HCT116 (cell line): Measurements from ENCODE around the gene CYP3A5. TPM values are rescaled to one million over a fixed set of nuclear protein-coding genes. Genes with fewer than 3 reads are reported as not detected.

Source experiments
- ATAC-seq: fragments of 200-7000 bp; cut with Tn5 transposase; 2 replicates; pipeline ENCODE4 v1.9.1; 2020; ENCODE audit warnings: mild to moderate bottlenecking, moderate library complexity
- BruUV-seq: library from RNA; stranded (reverse); fragments of 400-500 nt; replicated peaks from 2 replicates; lab custom pipeline; 2021; lab: Mats Ljungman, UMichigan
- CTCF ChIA-PET: fragments of 300-600 bp; sonication (Branson Sonifier 250); formaldehyde crosslinking; loops from one replicate; lab custom pipeline; 2021; ENCODE audit warnings: antibody characterized with exemption; lab: Charles Lee
- POLR2A ChIA-PET: fragments of 300-600, 350-600 bp; sonication (Branson Sonifier 250); formaldehyde crosslinking; loops from one replicate; lab custom pipeline; 2021; ENCODE audit warnings: antibody characterized with exemption; lab: Charles Lee
- RAD21 ChIA-PET, 2 experiments: fragments of 300-600 bp; sonication (Branson Sonifier 250); formaldehyde crosslinking; loops; one replicate each; lab custom pipeline; 2023; ENCODE audit warnings: low total read pairs in 2 of 2; ENCODE audit not compliant: uncharacterized antibody in 2 of 2, unreplicated experiment in 2 of 2, low non-redundant PET in 1 of 2; lab: Charles Lee
- DNase-seq: peaks from one replicate; pipeline ENCODE4 v3.0.0-alpha.2; 2010; ENCODE audit warnings: low read depth, low spot score
- H2AFZ ChIP-seq: fragments of 200-600 bp; shearing (Covaris generic), sonication (generic); 2 replicates; pipeline ENCODE4 v1.6.1; 2017; ENCODE audit warnings: low read depth, mixed run types, mixed read lengths, antibody characterized with exemption, low read length; ENCODE audit not compliant: poor library complexity, severe bottlenecking
- H3K27ac ChIP-seq: 2 replicates; pipeline ENCODE4 v1.5.1; 2012; ENCODE audit warnings: low read depth, low read length
- H3K27me3 ChIP-seq: fragments of 200-600 bp; sonication (generic); 2 replicates; pipeline ENCODE4 v1.6.1; 2016; ENCODE audit warnings: mixed run types, low read length, mixed read lengths; ENCODE audit not compliant: insufficient read depth
- H3K36me3 ChIP-seq, 2 experiments: fragments of 200-500 bp in 1 of 2; fragments of 200-600 bp in 1 of 2; sonication (Bioruptor generic) in 1 of 2; sonication (generic) in 1 of 2; 2 replicates each; pipeline versions ENCODE4 v1.5.1 to v1.6.1; 2014 to 2016; ENCODE audit warnings: low read length in 2 of 2, inconsistent platforms in 1 of 2, mixed read lengths in 1 of 2, mixed run types in 1 of 2; ENCODE audit not compliant: insufficient read depth in 2 of 2, control insufficient read depth in 1 of 2
- H3K4me1 ChIP-seq, 2 experiments: fragments of 200-600 bp in 1 of 2; sonication (generic) in 1 of 2; 2 replicates each; pipeline versions ENCODE4 v1.5.1 to v1.6.1; 2012 to 2017; ENCODE audit warnings: low read length in 2 of 2, inconsistent platforms in 1 of 2, mild to moderate bottlenecking in 1 of 2, mixed read lengths in 1 of 2, mixed run types in 1 of 2, moderate library complexity in 1 of 2; ENCODE audit not compliant: insufficient read depth in 2 of 2, control insufficient read depth in 1 of 2
- H3K4me2 ChIP-seq: fragments of 200-600 bp; sonication (generic); 2 replicates; pipeline ENCODE4 v1.6.1; 2017; ENCODE audit warnings: mixed run types, low read length, mixed read lengths
- H3K4me3 ChIP-seq, 2 experiments: fragments of 200-600 bp in 1 of 2; sonication (generic) in 1 of 2; replicated peaks in 1 of 2; 2 replicates each; pipeline ENCODE4 v1.5.1; 2011 to 2016; ENCODE audit warnings: low read length in 2 of 2, control low read depth in 1 of 2, low read depth in 1 of 2, mild to moderate bottlenecking in 1 of 2, mixed read lengths in 1 of 2, mixed run types in 1 of 2
- H3K79me2 ChIP-seq: fragments of 200-600 bp; sonication (generic); 2 replicates; pipeline ENCODE4 v1.6.1; 2017; ENCODE audit warnings: mild to moderate bottlenecking, mixed run types, low read length, moderate library complexity, mixed read lengths; ENCODE audit not compliant: insufficient read depth
- H3K9ac ChIP-seq: fragments of 200-600 bp; sonication (generic); 2 replicates; pipeline ENCODE4 v1.6.1; 2016; ENCODE audit warnings: low read length, mixed read lengths
- H3K9me2 ChIP-seq: fragments of 200-600 bp; sonication (generic), shearing (Covaris generic); 2 replicates; pipeline ENCODE4 v1.6.1; 2017; ENCODE audit warnings: mixed run types, mild to moderate bottlenecking, moderate library complexity; ENCODE audit not compliant: insufficient read depth
- H3K9me3 ChIP-seq, 2 experiments: fragments of 200-500 bp in 1 of 2; fragments of 200-600 bp in 1 of 2; sonication (Bioruptor generic) in 1 of 2; sonication (generic) in 1 of 2; 2 replicates each; pipeline ENCODE4 v1.6.1; 2014 to 2017; ENCODE audit warnings: low read length in 2 of 2, mixed read lengths in 2 of 2, inconsistent platforms in 1 of 2, low read depth in 1 of 2, mild to moderate bottlenecking in 1 of 2, mixed run types in 1 of 2, moderate library complexity in 1 of 2; ENCODE audit not compliant: control insufficient read depth in 1 of 2, insufficient read depth in 1 of 2
- H4K20me1 ChIP-seq: fragments of 200-600 bp; sonication (generic), shearing (Covaris generic); 2 replicates; pipeline ENCODE4 v1.6.1; 2017; ENCODE audit warnings: mixed run types, mild to moderate bottlenecking, moderate library complexity; ENCODE audit not compliant: insufficient read depth
- CBX3 ChIP-seq: IDR thresholded peaks from 2 replicates; pipeline ENCODE4 v1.6.1; 2012; ENCODE audit warnings: low read depth
- EZH2phosphoT487 ChIP-seq: fragments of 200-600 bp; IDR thresholded peaks from 2 replicates; pipeline ENCODE4 v1.6.1; 2018; ENCODE audit warnings: antibody characterized with exemption, borderline replicate concordance
- FOSL1 ChIP-seq: IDR thresholded peaks from 2 replicates; pipeline ENCODE4 v1.6.1; 2012; ENCODE audit warnings: low read depth
- JUND ChIP-seq: IDR thresholded peaks from 2 replicates; pipeline ENCODE4 v1.6.1; 2012
- MAX ChIP-seq: IDR thresholded peaks from 2 replicates; pipeline ENCODE4 v1.6.1; 2012
- POLR2A ChIP-seq: IDR thresholded peaks from 2 replicates; pipeline ENCODE4 v1.7.0; 2011; ENCODE audit warnings: borderline replicate concordance; ENCODE audit not compliant: insufficient read depth, insufficient read length; ENCODE audit errors: extremely low read depth
- POLR2AphosphoS5 ChIP-seq: IDR thresholded peaks from 2 replicates; pipeline ENCODE4 v1.6.1; 2011; ENCODE audit warnings: mild to moderate bottlenecking, low read depth, low read length, moderate library complexity
- REST ChIP-seq: IDR thresholded peaks from 2 replicates; pipeline ENCODE4 v1.6.1; 2012; ENCODE audit warnings: low read depth
- SIN3A ChIP-seq: IDR thresholded peaks from 2 replicates; pipeline ENCODE4 v1.6.1; 2012; ENCODE audit warnings: low read depth
- SRF ChIP-seq: IDR thresholded peaks from 2 replicates; pipeline ENCODE4 v1.6.1; 2012; ENCODE audit warnings: low read depth
- TCF7L2 ChIP-seq: IDR thresholded peaks from 2 replicates; pipeline ENCODE4 v1.7.0; 2011; ENCODE audit warnings: borderline replicate concordance, inconsistent platforms; ENCODE audit not compliant: insufficient read depth, insufficient read length; ENCODE audit errors: extremely low read depth
- YY1 ChIP-seq: IDR thresholded peaks from 2 replicates; pipeline ENCODE4 v1.6.1; 2011; ENCODE audit warnings: low read length, low read depth, moderate library complexity, mild to moderate bottlenecking; ENCODE audit not compliant: insufficient replicate concordance; ENCODE audit errors: extremely low read depth
- ZFX ChIP-seq: fragments of 450-650 bp; IDR thresholded peaks from 2 replicates; pipeline ENCODE4 v1.6.1; 2017
- ZNF274 ChIP-seq: fragments of 200-500 bp; sonication (Bioruptor generic); IDR thresholded peaks from 2 replicates; pipeline ENCODE4 v1.6.1; 2014; ENCODE audit warnings: mild to moderate bottlenecking, low read depth, low read length, inconsistent platforms
- intact Hi-C: fragments of 100-400 bp; cut with micrococcal nuclease; formaldehyde crosslinking; loops from 2 replicates; pipeline ENCODE4 v1.10.0; 2022
- total RNA-seq: library from RNA; stranded (reverse); gene quantifications from one replicate; pipeline ENCODE4 v1.2.1, GENCODE V29; 2021; ENCODE audit not compliant: unreplicated experiment
- TF ChIP-seq, protein P1 (sequence below), 3 experiments: fragments of 200-600 bp in 1 of 3; sonication (generic) in 1 of 3; IDR thresholded peaks in 2 of 3; conservative IDR thresholded peaks in 1 of 3; 2 replicates each; pipeline ENCODE4 v1.5.1; 2012 to 2017; ENCODE audit warnings: low read depth in 2 of 3, low read length in 2 of 3, antibody characterized with exemption in 1 of 3, borderline replicate concordance in 1 of 3, control low read depth in 1 of 3, mild to moderate bottlenecking in 1 of 3, mixed read lengths in 1 of 3, mixed run types in 1 of 3, moderate library complexity in 1 of 3; ENCODE audit not compliant: insufficient read depth in 1 of 3

The CYP3A5 gene
- total RNA-seq, 1 experiment from 2014 or later, result 1.5 TPM

DNA sequence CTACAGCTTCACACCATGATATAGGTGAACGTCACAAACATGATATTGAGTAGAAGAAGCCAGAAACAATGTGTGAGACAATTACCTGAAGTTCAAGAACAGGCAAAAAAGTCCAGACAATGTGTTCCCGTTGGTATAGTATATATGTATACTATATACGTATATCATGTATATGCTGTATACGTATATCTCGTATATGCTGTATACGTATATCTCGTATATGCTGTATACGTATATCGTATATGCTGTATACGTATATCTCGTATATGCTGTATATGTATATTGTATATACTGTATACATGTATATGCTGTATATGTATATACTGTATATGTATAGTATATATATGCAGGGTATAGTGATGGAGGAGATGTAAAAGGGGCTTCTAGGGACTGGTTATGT, 52.3 kb downstream of the CYP3A5 start:
- POLR2A ChIA-PET, result no interaction called here
- Histone ChIP-seq H3K27me3 (no peaks in the 10 kb centered on the region), H3K79me2 (peaks cover 17% of the 10 kb centered on the region), H2AFZ (no peak overlapping the region), H3K9ac (no peak overlapping the region), H3K9me3 (no peaks in the 10 kb centered on the region), H3K36me3 (peaks cover 38 to 59% of the 10 kb centered on the region in 2 experiments; a peak in 3 of 4 replicates), H3K4me1 (no peaks in the 10 kb centered on the region), H3K4me2 (no peak overlapping the region), H3K27ac (no peak overlapping the region), H4K20me1 (peaks cover 7% of the 10 kb centered on the region; the same call in 1 of the 2 replicates), H3K4me3 (no peak overlapping the region), H3K9me2 (no peaks in the 10 kb centered on the region)
- TF ChIP-seq ZNF274, result no peak
- TF ChIP-seq FOSL1, result no peak
- no peak for TF ChIP-seq ZFX
- TF ChIP-seq POLR2AphosphoS5, result no peak
- TF ChIP-seq, protein P1, sequence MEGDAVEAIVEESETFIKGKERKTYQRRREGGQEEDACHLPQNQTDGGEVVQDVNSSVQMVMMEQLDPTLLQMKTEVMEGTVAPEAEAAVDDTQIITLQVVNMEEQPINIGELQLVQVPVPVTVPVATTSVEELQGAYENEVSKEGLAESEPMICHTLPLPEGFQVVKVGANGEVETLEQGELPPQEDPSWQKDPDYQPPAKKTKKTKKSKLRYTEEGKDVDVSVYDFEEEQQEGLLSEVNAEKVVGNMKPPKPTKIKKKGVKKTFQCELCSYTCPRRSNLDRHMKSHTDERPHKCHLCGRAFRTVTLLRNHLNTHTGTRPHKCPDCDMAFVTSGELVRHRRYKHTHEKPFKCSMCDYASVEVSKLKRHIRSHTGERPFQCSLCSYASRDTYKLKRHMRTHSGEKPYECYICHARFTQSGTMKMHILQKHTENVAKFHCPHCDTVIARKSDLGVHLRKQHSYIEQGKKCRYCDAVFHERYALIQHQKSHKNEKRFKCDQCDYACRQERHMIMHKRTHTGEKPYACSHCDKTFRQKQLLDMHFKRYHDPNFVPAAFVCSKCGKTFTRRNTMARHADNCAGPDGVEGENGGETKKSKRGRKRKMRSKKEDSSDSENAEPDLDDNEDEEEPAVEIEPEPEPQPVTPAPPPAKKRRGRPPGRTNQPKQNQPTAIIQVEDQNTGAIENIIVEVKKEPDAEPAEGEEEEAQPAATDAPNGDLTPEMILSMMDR (IDR thresholded peaks at IDR 0.05 in 2 of 3, conservative IDR thresholded peaks at IDR 0.05 in 1 of 3; ENCODE audit: borderline replicate concordance in 1 of 3, insufficient read depth in 1 of 3, low read depth in 2 of 3, low read length in 2 of 3), result no peak
- TF ChIP-seq JUND, result no peak
- TF ChIP-seq SRF, result no peak
- TF ChIP-seq YY1, result no peak
- no peak for TF ChIP-seq POLR2A
- TF ChIP-seq MAX, result no peak
- no peak for TF ChIP-seq REST
- TF ChIP-seq TCF7L2, result no peak
- TF ChIP-seq CBX3, result no peak
- no peak for TF ChIP-seq SIN3A
- no peak for TF ChIP-seq EZH2phosphoT487
- RAD21 ChIA-PET, result no interaction called here
- ATAC-seq, result no peak
- DNase-seq, result no peak
- no TSS peak for BruUV-seq
- intact Hi-C loops, result no loop called here
- CTCF ChIA-PET, result no interaction called here
